Measurements from ENCODE around the gene RBSN.
"Not testable (repeated sequence)": the region's sequence is repeated elsewhere in the genome, so short reads cannot be mapped to it uniquely, and the experiment has no call there.

RBSN gene

DNA sequence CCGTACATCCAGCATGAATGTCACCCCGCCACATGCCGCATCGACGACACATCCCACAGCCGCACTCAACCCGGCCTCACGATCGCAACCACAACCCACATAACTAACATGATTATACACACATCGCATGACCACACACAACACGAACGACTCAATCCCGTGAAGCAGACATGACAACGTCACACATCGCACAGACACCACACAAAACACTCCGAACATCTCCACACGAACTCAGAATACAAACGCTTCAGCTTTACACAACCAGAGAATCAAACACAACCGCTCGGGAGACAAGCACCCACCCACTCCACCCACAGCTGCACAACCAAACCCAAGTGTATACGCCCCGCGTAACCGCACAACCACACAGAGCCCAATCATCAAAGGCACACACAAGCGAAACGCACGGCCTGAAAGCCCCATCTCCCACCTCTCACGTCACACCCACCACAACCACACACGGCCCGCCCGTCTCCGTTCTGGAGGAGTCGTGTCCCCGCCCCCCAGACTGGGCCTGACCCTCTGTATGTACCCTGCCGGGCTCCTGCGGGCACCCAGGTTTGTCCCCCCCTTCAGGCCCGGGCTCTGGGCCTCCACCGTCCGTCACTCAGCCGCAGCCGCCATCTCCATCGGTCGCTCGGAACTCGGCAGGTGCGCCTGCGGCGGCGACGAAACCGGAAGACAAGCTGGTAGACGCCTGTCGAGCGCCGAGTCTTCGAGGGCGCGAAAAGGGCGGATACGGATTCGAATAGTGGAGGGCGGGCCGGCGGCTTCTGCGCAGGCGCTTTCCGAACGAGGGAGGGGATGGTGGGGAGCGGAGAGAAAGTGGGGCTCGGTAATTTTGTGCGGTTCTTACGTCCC, at the start of gene RBSN:
Gene RBSN, minus strand, starts transcription at position 646 of the 861 bp plus-strand sequence. CDS start 3,028 bp downstream, outside the sequence.
- peak; percentile 93 to 95 (median 93) for DNase-seq (ENCODE audit: low read depth in 2 of 3, low spot score in 1 of 3)

DNA sequence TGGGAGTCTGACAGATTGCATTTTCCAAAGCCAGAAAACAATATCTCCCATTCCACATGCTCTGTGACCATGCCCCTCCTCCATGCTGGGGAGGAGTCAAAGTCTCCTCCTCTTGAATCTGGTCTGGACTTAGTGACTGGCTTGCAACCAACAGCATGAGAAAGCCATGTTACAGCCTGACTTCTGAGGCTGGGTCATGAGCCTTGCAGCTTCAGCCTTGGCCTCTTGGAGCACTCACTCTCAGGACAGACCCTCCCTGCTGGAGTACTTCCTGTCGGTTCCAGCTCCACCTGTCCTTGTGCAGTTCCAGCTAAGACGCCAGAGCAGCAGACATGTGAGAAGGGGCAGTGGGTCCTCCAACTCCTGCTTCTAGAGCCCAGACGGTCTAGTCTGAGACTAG, 49.7 kb upstream of the RBSN start:
- no peak for DNase-seq (ENCODE audit: low read depth in 2 of 3, low spot score in 1 of 3)

DNA sequence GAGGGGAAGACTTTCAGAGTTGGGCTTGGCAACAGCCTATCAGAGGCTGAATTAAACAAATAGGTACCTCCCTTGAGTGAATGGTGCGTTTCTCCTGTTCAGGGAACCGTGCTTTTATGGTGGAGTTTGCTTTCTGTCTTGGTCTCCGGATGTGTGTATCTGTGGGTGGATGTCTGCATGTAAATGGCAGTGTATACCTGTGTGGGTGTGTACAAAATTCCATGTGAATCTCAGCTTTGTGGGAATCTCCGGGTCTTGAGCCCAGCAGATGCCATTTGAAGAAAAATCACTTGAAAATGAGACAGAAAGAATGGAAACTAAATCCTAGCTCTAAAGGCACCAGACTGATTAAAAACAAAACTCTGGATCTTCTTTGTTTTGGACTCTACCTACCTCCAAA, 37.9 kb upstream of the RBSN start:
- not testable (repeated sequence) for DNase-seq (ENCODE audit: low read depth in 2 of 3, low spot score in 1 of 3)

DNA sequence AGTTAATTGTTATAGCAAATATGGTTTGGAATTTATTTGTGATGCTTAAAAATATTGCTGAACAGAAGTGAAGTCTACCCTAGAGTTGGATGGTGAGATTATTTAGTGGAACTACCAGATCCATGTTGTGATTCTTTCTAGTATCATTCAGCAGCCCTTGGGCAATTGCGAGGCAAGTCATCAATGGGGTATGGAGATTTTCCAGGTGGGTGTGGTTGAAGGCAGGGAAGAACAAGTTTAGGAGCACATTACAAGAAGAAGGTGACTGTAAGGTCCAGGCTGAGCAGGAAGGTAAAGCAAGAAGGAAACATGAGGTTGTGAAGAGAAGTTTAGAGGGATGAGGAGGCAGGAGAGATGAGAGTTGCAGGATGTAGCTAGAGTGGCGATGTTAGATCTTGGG, 36.0 kb upstream of the RBSN start:
- DNase-seq (ENCODE audit: low read depth in 2 of 3, low spot score in 1 of 3): not testable (repeated sequence)

DNA sequence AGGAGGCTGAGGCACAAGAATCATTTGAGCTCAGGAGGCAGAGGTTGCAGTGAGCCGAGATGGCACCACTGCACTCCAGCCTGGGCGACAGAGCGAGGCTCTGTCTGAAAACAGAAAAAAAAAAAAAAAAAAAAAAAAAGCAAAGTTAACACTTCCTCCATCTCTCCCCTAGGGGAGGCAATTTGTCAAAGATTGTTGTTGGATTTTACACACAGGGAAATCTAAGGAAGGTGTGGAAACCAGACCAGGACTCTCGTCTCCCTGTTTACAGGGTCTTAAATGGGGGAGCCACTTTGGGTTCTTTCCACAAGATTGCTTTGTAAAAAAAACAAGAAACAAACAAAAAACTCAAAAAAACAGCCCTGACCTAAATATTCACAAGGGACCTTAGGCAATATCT, 29.5 kb upstream of the RBSN start:
- DNase-seq (ENCODE audit: low read depth in 2 of 3, low spot score in 1 of 3): not testable (repeated sequence)

DNA sequence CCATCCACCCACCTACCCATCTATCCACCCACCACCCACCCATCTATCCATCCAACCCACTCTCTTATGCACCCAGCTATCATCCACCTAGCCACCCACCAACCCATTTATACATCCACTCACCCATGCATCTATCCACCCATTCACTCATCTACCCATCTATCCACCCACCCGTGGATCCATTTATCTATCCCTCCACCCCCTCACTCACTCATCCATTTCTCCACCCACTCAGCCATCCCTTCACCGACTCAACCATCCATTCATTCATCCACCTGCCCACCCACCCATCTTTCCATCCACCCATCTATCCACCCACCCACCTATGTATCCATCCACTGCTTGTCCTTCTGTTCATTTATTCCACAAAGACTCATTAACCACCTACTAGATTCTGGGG, 28.0 kb upstream of the RBSN start:
- not testable (repeated sequence) for DNase-seq (ENCODE audit: low read depth in 2 of 3, low spot score in 1 of 3)

DNA sequence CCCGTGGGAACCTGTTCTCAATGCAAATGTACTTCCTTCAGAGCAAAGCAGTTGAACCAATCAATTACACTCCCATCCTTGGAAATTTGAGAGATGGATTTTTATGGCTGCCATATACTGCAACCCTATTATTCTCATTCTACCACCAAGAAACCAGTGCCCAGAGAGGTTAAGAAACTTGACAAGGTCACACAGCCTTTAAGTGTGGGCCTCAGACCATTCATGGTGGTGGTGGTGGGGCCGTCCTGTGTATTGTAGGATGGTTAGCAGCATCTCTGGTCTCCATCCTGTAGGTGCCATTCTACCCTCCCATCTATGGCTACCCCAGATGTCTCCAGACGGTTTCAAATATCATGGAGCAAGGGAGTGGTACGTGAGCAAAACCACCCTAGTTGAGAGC, 23.4 kb upstream of the RBSN start:
- no peak for DNase-seq (ENCODE audit: low read depth in 2 of 3, low spot score in 1 of 3)

DNA sequence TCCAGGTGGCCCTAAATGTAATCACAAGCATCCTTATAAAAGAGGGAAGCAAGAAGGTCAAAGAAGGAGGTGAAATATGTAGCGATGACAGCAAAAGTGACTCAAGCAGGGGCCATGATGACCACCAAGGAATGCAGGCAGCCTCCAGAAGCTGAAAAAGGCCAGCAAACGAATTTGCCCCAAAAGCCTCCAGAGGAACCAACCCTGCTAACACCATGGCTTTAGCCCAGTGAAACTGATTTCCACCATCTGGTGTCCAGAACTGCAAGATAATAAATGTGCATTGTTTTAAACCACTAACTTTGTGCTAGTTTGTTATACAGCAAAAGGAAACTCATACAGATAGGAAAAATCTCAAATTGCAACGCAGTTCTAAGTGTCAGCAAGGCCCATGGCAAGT, 23.0 kb upstream of the RBSN start:
- DNase-seq (ENCODE audit: low read depth in 2 of 3, low spot score in 1 of 3): no peak

DNA sequence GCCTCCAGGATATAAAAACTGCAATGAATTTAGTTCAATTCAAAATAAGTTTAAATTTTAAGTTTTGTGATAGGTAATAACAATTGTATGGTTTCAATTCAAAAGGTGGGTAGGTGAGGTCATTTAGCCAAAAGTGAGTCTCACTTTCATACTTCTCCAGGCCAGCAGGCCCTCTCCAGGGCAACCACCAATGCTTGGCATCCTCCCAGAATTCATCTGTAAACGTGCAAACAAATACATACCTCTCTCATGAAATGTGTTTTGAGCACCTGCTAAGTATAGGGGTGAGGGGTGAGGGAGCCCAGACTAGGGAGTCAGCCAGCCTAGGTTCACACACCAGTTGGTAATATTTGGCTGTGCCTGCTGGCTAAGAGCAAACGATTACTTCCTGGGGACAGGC, 22.0 kb upstream of the RBSN start:
- DNase-seq (ENCODE audit: low read depth in 2 of 3, low spot score in 1 of 3): no peak

DNA sequence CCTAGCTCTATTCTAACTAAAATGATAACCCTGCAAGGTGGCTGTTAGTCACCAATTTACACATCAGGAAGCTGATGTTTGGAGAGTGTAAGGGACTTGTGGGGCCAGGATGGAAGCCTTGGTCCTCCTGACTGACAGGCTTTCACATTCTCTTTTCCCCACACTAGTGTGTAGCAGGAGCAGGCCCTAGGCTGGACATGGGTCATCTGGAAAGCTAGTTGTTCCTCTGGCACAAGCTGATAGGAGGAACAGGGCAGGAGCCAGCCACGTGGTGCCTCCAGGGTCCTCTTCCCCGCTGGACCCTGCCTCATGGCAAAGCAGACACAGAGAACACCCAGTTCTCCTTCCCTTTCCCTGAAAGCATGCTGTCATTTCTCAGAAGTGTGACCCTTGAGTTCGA, 18.1 kb upstream of the RBSN start:
- no peak for DNase-seq (ENCODE audit: low read depth in 2 of 3, low spot score in 1 of 3)

DNA sequence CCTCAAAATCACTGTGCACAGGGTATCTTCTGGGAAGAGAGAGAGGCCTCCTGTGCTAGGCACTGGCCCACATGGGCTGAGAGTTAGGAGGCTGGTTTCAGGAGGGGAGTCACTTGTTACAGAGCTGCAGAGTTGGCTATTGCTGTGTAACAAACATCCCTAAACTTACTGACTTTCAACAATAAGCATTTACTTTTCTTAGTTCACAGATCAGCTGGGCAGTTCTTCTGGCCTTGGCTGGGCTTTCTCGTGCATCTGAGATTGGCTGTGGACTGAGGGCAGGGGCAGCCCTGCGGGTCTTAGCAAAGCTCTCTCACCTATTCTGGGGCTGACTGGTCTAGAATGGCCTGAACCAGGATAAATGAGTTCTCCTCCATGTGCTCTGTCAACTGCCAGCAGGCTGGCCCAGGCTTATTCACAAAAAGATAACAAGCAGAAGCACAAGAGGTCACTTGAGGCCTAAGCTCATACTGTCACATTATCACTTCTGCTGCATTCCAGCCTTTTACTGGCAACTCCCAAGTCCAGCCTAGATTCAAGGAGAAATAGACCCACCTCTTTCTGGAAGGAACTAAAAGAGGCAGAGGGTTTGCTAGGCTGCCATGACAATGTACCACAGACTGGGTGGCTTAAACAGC, 17.2 kb upstream of the RBSN start:
- DNase-seq (ENCODE audit: low read depth in 2 of 3, low spot score in 1 of 3): no peak

DNA sequence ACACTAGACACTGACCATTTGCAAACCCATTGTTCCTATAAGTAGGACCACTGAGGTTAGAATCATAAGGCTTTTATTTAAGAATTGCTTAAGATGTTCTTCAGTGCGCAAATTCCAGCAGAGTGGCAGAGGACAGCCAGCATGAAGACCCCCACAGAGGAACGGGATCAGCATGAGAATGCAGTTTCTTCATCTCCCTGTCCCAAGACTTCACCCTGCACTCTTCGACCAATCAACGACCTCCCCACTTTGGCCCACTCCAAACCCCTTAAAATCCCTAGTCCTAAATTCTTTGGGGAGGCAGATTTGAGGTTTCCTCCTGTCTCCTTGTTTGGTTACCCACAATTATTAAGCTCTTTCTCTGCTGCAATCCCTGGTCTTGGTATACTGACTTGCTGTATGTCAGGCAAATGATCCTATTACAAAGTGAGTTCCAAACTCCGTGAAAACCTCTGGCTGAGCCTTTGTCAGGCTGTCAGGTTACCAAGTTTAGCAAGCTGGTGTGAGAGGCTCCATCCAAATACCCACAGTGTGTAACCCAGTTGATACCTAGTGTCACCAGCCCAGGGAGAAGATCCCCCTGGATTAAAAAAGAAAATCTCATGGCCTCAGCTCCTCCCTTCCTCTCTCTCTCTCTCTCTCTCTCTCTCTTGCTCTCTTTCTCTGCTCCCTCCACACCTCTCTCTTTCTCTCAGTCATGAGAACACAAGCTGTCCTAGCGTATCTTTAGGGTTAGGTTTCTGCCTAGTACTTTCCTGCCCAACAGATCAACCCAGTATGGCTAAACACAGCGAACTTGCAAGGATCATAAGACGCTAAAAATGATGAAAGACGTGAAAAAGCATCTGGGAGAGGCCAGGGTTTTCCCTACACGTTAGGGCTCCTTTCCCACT, 15.8 kb upstream of the RBSN start:
- DNase-seq (ENCODE audit: low read depth in 2 of 3, low spot score in 1 of 3): no peak

DNA sequence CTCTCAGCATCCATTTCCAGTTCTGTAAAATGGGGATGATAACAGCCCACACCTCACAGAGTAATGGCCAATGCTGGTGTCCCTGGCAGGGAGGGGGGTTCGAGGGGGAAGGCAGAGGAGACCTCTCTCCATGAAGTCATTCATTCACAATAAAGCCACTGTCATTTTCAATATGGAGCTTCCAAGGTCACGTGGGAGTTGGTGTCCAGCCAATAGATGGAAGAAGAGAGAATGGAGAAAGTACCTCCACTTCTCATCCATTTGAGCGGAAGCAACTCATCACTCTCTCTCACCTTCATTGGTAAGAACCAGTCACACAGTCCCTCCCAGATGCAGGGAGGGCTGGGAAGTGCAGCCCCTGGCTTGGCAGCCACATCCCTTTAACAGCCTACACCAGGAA, 14.9 kb upstream of the RBSN start:
- DNase-seq (ENCODE audit: low read depth in 2 of 3, low spot score in 1 of 3): no peak

DNA sequence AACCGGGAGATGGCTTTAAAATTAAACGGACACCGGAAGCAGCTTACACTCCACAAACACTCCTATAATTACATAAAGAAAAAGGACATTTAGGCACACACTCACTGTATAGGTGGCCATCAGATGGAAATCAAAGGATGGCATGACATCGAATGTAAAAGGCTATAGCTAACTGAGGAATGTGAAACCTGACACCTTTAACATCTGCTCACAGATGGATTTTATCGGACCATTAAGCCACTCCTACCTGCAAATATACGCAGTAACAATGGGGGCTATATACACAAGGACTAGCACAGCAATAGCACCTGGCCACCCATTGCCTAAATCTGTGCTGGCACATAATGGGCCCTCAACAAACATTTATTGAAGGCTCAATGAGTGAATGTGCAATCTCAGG, 14.5 kb upstream of the RBSN start:
- DNase-seq (ENCODE audit: low read depth in 2 of 3, low spot score in 1 of 3): no peak

DNA sequence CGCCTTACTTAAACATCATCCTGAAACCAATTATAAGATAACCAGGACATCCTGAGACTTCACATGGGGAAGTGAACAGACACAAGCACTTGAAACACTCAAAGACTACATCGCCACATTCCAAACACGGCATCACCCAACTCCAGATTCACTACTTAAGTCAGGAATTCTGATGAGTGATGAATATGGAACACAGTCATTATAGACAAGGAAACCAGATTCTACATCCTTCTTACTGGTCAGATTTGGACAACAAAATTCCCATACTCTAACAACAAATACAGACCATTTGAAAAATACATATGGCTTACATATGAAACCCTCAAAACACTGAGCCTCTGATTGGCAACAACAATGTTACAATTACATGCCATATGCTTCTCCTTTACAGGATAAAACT, 13.1 kb upstream of the RBSN start:
- DNase-seq (ENCODE audit: low read depth in 2 of 3, low spot score in 1 of 3): no peak

DNA sequence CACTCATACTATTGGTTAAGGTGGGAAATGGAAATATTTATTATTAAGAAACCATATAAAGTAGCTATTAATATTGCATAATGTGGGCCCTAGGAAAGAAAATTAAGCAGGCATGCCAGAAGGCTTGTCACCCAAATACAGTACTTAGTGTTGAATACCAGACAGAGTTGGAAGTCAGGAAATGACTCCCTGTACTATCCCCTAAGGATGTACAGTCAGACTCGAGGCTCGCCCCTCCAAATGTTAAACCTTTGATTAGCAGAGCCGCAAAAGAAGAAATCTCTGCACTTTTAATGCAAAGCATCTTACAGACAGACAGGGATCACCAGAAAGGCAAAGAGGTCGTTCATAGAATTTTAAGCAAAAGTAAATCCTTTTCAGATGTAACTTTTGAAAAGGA, 11.3 kb upstream of the RBSN start:
- no peak for DNase-seq (ENCODE audit: low read depth in 2 of 3, low spot score in 1 of 3)

DNA sequence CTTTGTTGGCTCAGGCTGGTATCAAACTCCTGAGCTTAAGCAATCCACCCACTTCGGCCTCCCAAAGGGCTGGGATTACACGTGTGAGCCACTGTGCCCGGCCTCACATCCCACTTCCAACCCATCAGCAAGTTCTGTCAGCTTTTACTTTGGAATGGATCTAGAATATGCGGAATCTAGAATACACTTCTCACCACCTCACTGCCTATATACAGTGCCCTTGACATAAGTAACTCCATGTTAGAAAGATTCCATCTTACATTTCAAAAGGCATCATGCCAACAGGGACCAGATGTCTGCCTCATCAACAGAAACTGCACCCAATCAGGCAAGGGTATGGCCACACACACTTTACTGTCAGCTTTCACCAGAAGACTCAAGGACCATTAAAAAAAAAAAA, 9.9 kb upstream of the RBSN start:
- DNase-seq (ENCODE audit: low read depth in 2 of 3, low spot score in 1 of 3): no peak

DNA sequence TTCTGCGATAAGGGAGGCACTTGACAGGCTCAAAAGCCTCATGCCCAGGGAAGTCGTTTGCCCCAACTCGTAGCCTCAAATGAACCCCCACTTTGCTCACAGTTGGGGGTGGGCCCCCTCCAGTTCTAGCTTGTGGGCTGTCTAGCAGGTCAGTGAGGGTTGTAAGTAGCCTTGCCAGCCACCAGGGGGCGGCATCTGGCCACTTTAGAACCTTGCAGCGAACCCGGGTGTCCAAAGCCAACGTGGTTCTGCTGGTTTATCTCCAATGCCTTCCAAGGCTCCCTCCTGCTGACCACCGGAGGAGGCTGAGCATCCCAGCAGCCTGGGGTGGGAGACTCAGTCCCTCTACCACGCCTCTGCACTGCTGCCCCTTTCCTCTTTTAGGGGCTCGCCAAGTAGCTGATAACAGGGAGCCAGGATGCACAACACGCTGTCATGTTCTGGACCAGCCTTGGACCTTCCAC, 9.2 kb upstream of the RBSN start:
- peak; percentile 47 to 74 (median 72) for DNase-seq (ENCODE audit: low read depth in 2 of 3, low spot score in 1 of 3)

DNA sequence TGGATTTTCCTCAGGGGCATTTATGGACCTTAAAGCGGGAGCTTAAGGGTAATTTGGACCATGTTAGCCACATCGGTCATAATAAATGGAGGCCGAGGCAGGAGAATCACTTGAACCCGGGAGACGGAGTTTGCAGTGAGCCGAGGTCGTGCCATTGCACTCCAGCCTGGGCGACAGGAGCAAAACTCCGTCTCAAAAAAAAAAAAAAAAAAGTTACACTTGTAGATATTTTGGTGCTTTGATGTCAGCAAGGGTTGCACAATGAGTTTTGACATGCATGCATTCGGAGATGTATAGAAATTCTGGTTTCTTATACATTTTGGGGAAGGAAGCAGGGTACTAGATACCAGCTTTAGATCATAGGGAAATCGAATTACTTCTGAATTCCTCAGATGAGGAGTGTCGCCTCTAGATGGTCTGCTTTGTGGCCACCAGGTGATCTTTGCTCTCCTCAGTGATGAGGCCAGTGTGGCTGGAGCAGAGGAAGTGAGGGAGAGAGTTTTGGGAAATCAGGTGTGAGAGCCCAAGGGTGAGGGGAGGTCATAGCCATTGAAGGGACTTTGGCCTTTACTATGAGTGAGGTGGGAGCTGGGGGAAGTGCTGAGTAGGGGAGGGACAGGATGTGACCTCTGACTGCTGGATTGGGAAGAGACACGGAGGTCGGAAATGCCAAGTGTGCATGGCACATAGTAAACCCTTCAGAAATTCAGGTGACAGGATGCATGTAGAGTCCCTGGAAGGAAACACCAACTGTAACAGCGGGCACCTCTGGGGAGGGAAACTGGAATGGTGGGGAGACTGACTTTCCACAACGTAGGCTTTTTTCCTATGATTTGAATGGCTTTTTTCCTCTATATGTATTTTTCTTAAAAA, 8.4 kb upstream of the RBSN start:
- DNase-seq (ENCODE audit: low read depth in 2 of 3, low spot score in 1 of 3): no peak

DNA sequence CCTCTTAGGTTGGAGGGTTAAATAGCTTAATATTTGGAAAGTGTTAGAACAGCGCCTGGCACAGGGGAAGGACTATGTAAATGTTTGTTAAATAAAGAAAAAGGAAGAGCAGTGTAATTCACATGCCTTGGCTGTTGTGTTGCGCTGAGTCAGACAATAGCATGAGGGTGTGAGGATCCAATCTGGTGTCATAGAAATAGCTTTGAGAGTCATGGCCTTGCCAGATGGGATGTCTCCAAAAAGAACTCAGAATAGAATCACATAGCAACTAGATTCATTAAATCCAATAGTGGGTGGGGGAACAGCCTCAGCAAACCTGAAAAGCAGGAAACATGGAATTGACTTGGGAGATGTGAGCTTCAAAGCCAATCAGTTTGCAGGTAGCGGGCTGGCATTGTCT, 3.9 kb upstream of the RBSN start:
- no peak for DNase-seq (ENCODE audit: low read depth in 2 of 3, low spot score in 1 of 3)

DNA sequence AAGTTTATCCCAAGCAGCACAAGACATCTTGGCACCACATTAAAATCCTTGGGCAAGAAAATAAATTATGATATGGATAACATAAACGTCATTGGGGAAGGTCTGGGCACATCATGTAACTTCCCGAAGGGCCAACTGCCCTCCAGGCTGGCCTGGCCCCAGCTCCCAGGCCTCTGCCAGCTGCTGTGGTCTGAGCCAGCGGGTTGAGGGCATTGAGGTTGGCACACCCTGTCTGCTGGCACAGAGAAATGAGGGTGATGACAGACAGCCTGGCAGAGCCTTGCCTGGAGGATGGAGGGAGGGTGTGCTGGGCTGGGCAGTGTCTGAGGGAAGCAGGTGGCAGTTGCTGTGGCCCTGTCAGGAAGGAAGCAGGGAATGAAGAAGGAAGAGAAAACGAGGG, 3.3 kb upstream of the RBSN start:
- DNase-seq (ENCODE audit: low read depth in 2 of 3, low spot score in 1 of 3): no peak
